OCI-LY3 (cell line): ENCODE results near the gene ZNF83.

ENCODE experiments used
- H2AFZ ChIP-seq: fragments of 200-600, 300-600 bp; shearing (Covaris generic); 2 replicates; pipeline ENCODE4 v1.6.0; 2014; ENCODE audit warnings: antibody characterized with exemption, low read depth, low read length
- H3K27ac ChIP-seq: fragments of 200-600, 300-600 bp; sonication (generic); 2 replicates; pipeline ENCODE4 v1.5.1; 2014; ENCODE audit warnings: mild to moderate bottlenecking, low read length, moderate library complexity, mixed read lengths
- H3K27me3 ChIP-seq: fragments of 200-600, 300-600 bp; sonication (generic); 2 replicates; pipeline ENCODE4 v1.6.1; 2014; ENCODE audit warnings: low read depth, low read length, mixed read lengths
- H3K36me3 ChIP-seq: fragments of 200-600, 300-600 bp; sonication (generic); replicated peaks from 2 replicates; pipeline ENCODE3; 2014; ENCODE audit warnings: low read depth, low read length, mixed read lengths
- H3K4me1 ChIP-seq: fragments of 300-600, 200-600 bp; sonication (generic); 2 replicates; pipeline ENCODE4 v1.6.1; 2014; ENCODE audit warnings: low read length, mixed read lengths
- H3K4me2 ChIP-seq: fragments of 200-600, 300-600 bp; sonication (generic); 2 replicates; pipeline ENCODE4 v1.6.1; 2014; ENCODE audit warnings: low read length, mixed read lengths
- H3K4me3 ChIP-seq: fragments of 300-600, 200-600 bp; sonication (generic); 2 replicates; pipeline ENCODE4 v1.5.1; 2014; ENCODE audit warnings: antibody characterized with exemption, mild to moderate bottlenecking, low read length, moderate library complexity
- H3K79me2 ChIP-seq: fragments of 300-600, 200-600 bp; shearing (Covaris generic); 2 replicates; pipeline ENCODE4 v1.6.1; 2014; ENCODE audit warnings: mild to moderate bottlenecking, low read length, mixed read lengths
- H3K9ac ChIP-seq: fragments of 300-600, 200-600 bp; shearing (Covaris generic); 2 replicates; pipeline ENCODE4 v1.6.0; 2014; ENCODE audit warnings: mild to moderate bottlenecking, low read length, moderate library complexity
- H3K9me3 ChIP-seq: fragments of 200-600, 300-600 bp; shearing (Covaris generic); 2 replicates; pipeline ENCODE4 v1.6.1; 2014; ENCODE audit warnings: low read length, mixed read lengths; ENCODE audit not compliant: insufficient read depth
- H4K20me1 ChIP-seq: fragments of 200-600, 300-600 bp; sonication (generic); 2 replicates; pipeline ENCODE4 v1.6.1; 2016; ENCODE audit warnings: low read length, mixed read lengths; ENCODE audit not compliant: insufficient read depth
- EZH2phosphoT487 ChIP-seq: fragments of 200-600 bp; shearing (Covaris generic); IDR thresholded peaks from 2 replicates; pipeline ENCODE4 v1.6.1; 2018; ENCODE audit warnings: antibody characterized with exemption, mixed run types, low read depth
- TF ChIP-seq, protein P1 (sequence below): fragments of 200-600, 300-600 bp; sonication (generic); IDR thresholded peaks from 2 replicates; pipeline ENCODE4 v1.5.1; 2014; ENCODE audit warnings: antibody characterized with exemption, low read length, low read depth

Gene ZNF83

GRCh38 chr19:52646571-52647217, 8.5 kb upstream of the ZNF83 start:
- no peak overlapping the region for H3K4me3 ChIP-seq
- no peak overlapping the region for H3K4me2 ChIP-seq
- no peaks in the 10 kb centered on the region for H3K9me3 ChIP-seq
- H3K36me3 ChIP-seq: peaks cover 18% of the 10 kb centered on the region
- H3K27ac ChIP-seq: no peak overlapping the region
- H3K9ac ChIP-seq: no peak overlapping the region
- no peak for TF ChIP-seq EZH2phosphoT487
- TF ChIP-seq, protein P1, sequence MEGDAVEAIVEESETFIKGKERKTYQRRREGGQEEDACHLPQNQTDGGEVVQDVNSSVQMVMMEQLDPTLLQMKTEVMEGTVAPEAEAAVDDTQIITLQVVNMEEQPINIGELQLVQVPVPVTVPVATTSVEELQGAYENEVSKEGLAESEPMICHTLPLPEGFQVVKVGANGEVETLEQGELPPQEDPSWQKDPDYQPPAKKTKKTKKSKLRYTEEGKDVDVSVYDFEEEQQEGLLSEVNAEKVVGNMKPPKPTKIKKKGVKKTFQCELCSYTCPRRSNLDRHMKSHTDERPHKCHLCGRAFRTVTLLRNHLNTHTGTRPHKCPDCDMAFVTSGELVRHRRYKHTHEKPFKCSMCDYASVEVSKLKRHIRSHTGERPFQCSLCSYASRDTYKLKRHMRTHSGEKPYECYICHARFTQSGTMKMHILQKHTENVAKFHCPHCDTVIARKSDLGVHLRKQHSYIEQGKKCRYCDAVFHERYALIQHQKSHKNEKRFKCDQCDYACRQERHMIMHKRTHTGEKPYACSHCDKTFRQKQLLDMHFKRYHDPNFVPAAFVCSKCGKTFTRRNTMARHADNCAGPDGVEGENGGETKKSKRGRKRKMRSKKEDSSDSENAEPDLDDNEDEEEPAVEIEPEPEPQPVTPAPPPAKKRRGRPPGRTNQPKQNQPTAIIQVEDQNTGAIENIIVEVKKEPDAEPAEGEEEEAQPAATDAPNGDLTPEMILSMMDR: no peak
- H2AFZ ChIP-seq: no peak overlapping the region
- H3K79me2 ChIP-seq: no peaks in the 10 kb centered on the region
- no peaks in the 10 kb centered on the region for H4K20me1 ChIP-seq
- no peaks in the 10 kb centered on the region for H3K27me3 ChIP-seq
- no peaks in the 10 kb centered on the region for H3K4me1 ChIP-seq

DNA sequence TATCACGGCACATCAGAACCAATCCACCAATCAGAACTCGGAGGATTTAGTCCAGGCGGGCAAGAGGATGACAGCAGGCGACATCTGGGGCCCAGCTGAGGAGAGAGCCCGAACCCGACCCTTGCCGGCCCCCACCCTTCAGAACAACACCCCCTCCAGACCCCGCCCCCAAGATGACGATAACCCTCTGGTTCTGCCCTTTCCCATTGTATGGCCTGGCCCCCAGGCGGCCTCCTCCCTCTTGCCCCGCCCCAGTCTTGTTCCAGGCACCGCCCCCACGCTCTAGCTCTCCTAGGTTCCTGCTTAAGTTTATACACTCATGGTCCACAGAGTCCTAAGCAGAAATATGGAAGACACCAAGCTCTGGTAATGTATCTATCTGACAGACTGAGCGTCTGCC, 2.8 kb upstream of the ZNF83 start:
- Histone ChIP-seq H2AFZ (no peak overlapping the region), H3K4me2 (no peak overlapping the region), H3K4me3 (no peak overlapping the region), H3K9ac (no peak overlapping the region), H3K27me3 (no peaks in the 10 kb centered on the region), H3K36me3 (peaks cover 3% of the 10 kb centered on the region), H3K79me2 (peaks cover 11% of the 10 kb centered on the region), H3K27ac (no peak overlapping the region), H3K4me1 (peaks cover 9% of the 10 kb centered on the region), H4K20me1 (no peaks in the 10 kb centered on the region), H3K9me3 (no peaks in the 10 kb centered on the region)
- no peak for TF ChIP-seq EZH2phosphoT487
- TF ChIP-seq, protein P1: no peak

DNA sequence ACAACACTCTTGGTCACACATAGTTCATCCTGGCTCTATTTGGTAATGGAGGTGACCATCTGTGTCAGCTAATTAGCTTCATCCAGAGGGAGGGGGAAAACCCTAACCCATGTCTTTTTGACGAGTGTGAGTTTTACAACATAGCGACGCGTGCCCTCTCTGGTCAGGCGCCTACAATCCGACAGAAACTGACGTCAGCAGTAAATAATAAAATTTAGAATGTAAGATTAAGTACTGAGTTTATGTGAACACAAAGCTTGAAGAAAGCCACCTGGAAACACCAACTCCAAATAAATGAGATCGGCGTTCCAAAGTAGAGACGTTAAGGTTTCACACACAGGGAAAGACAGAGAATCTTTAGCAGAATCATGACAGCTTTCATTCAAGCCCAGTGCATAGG, 1.8 kb upstream of the ZNF83 start:
- H4K20me1 ChIP-seq: no peaks in the 10 kb centered on the region
- peaks cover 3% of the 10 kb centered on the region for H3K36me3 ChIP-seq
- H3K9me3 ChIP-seq: no peaks in the 10 kb centered on the region
- H2AFZ ChIP-seq: no peak overlapping the region
- TF ChIP-seq EZH2phosphoT487: no peak
- TF ChIP-seq, protein P1: no peak
- H3K27me3 ChIP-seq: no peaks in the 10 kb centered on the region
- H3K4me1 ChIP-seq: peaks cover 9% of the 10 kb centered on the region
- H3K4me3 ChIP-seq: no peak overlapping the region
- no peak overlapping the region for H3K27ac ChIP-seq
- no peak overlapping the region for H3K9ac ChIP-seq
- H3K4me2 ChIP-seq: no peak overlapping the region
- peaks cover 11% of the 10 kb centered on the region for H3K79me2 ChIP-seq

GRCh38 chr19:52638601-52639000, 446 bp upstream of the ZNF83 start:
- Histone ChIP-seq H3K27me3 (no peaks in the 10 kb centered on the region), H3K9me3 (no peaks in the 10 kb centered on the region), H3K4me3 (peak overlapping the region; percentile 83), H3K9ac (no peak overlapping the region), H4K20me1 (no peaks in the 10 kb centered on the region), H3K27ac (no peak overlapping the region), H3K4me1 (peaks cover 9% of the 10 kb centered on the region), H3K79me2 (peaks cover 11% of the 10 kb centered on the region), H2AFZ (peak overlapping the region; percentile 67; the same call in 1 of the 2 replicates), H3K36me3 (peaks cover 3% of the 10 kb centered on the region), H3K4me2 (peak overlapping the region; percentile 66)
- no peak for TF ChIP-seq EZH2phosphoT487
- TF ChIP-seq, protein P1: no peak
